ENCODE results near the gene FYB1. TPM values are rescaled to one million over a fixed set of nuclear protein-coding genes. Genes with fewer than 3 reads are reported as not detected.
A peak's percentile ranks its signal among the peaks of the same experiment; 100 is the strongest.

FYB1 gene
- total and polyA plus RNA-seq, 11 donors: 0.82 to 67.2 (median 2.8) TPM

DNA sequence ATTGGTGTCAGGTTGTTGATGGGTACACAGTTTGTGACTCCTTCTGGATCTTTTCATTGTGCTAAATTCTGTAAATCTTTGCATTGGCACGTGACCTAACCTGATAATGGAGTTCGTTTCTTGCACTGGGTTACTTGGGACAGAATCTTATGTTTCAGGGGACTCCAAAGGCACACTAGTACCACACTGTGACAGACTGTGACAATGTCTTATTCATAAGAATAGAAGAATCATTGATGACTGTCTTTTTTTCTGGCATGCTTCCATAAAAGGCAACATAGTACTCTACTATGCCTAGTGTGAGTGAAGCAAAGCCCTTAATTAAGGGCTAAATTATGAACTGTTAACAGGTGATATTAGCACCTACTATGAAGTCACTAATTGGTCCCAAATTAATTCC, 109.8 kb downstream of the FYB1 start:
- H3K27me3 ChIP-seq: no peaks in the 10 kb centered on the region
- no peak for TF ChIP-seq POLR2A (IDR thresholded peaks at IDR 0.05)
- no peak for ATAC-seq
- no peaks in the 10 kb centered on the region for H3K4me1 ChIP-seq
- 71 to 78% (median 77%) methylated on average over 2 of the region's 2 CpGs for WGBS, 4 donors
- no peak for DNase-seq
- H3K9me3 ChIP-seq: no peaks in the 10 kb centered on the region
- H3K36me3 ChIP-seq: peaks cover 0 to 80% (median 0%) of the 10 kb centered on the region in 9 donors
- no peak overlapping the region for H3K4me3 ChIP-seq
- intact Hi-C loops (cut with DNase I): no loop called here
- no peak overlapping the region for H3K27ac ChIP-seq

DNA sequence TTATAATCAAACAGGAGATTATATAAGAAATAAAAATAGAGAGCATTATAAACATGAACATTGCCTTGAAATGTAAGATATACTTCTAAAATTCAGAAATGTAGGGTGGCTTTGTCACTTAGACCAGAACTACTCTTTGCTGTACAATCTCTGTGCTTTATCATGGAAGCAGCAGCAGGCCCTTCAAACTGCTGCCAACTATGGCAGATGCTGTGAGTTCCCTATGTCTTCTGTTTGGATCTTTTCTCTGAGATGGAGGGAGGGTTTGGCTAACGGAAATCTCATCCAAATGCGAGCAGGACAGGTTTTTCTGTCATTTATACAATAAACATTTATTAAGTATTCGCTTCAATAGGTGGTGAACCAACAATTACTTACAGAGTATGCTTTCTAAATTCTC, 110.4 kb downstream of the FYB1 start:
- Histone ChIP-seq H3K4me1 (no peaks in the 10 kb centered on the region), H3K9me3 (no peaks in the 10 kb centered on the region), H3K36me3 (peaks cover 0 to 80% (median 0%) of the 10 kb centered on the region in 9 donors), H3K4me3 (no peak overlapping the region), H3K27ac (no peak overlapping the region), H3K27me3 (no peaks in the 10 kb centered on the region)
- no peak for ATAC-seq
- no peak for DNase-seq
- 60 to 74% (median 65%) methylated on average over 3 of the region's 3 CpGs for WGBS, 4 donors
- TF ChIP-seq POLR2A (IDR thresholded peaks at IDR 0.05): no peak
- TF ChIP-seq, protein P1, sequence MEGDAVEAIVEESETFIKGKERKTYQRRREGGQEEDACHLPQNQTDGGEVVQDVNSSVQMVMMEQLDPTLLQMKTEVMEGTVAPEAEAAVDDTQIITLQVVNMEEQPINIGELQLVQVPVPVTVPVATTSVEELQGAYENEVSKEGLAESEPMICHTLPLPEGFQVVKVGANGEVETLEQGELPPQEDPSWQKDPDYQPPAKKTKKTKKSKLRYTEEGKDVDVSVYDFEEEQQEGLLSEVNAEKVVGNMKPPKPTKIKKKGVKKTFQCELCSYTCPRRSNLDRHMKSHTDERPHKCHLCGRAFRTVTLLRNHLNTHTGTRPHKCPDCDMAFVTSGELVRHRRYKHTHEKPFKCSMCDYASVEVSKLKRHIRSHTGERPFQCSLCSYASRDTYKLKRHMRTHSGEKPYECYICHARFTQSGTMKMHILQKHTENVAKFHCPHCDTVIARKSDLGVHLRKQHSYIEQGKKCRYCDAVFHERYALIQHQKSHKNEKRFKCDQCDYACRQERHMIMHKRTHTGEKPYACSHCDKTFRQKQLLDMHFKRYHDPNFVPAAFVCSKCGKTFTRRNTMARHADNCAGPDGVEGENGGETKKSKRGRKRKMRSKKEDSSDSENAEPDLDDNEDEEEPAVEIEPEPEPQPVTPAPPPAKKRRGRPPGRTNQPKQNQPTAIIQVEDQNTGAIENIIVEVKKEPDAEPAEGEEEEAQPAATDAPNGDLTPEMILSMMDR (IDR thresholded peaks at IDR 0.05): no peak
- intact Hi-C loops (cut with DNase I): no loop called here

DNA sequence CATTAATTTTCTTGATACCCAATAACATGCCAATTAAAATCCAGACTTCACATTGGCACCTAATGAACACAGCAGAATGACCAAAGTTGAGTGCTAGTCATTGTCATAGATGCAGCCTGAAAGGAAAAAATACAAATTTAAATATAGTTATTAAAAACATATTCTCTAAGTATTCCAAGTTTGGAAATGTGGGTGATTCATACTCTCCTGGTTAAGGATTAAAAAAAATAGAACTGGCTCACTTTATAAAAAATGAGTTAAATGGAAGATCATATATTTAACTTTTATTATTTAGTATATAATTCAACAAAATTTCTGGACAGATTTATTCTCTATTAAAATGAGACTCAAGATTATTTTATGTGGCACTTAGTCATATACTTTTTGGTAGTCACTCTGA, 112.0 kb downstream of the FYB1 start:
- DNase-seq (no peak), ATAC-seq (no peak)
- no peak for TF ChIP-seq POLR2A (IDR thresholded peaks at IDR 0.05)
- H3K27me3 ChIP-seq: no peaks in the 10 kb centered on the region
- H3K9me3 ChIP-seq: no peaks in the 10 kb centered on the region
- H3K27ac ChIP-seq: no peak overlapping the region
- no peak overlapping the region for H3K4me3 ChIP-seq
- no peaks in the 10 kb centered on the region for H3K4me1 ChIP-seq
- intact Hi-C loops (cut with DNase I): no loop called here
- peaks cover 0 to 73% (median 0%) of the 10 kb centered on the region in 9 donors for H3K36me3 ChIP-seq

DNA sequence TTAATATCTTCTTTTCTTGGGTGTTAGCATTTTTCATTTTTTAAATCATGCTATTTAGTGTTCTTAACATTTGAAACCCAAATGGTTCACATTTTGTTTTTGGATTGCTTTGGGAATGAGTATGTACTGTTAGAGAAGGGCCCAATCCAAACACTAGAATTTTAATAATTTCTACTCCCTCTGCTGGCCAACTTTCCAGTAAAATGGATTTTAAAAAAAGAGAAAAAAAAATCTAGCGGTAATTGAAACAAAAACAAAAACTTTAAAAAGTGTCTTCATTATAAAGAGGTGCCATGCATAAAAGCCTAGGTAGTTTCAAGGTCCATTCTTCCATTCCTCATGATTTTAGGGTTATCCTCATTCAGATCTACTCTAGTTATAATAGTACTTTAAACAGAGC, 113.0 kb downstream of the FYB1 start:
- Histone ChIP-seq H3K27ac (no peak overlapping the region), H3K4me1 (no peaks in the 10 kb centered on the region), H3K36me3 (peaks cover 0 to 65% (median 0%) of the 10 kb centered on the region in 9 donors), H3K27me3 (no peaks in the 10 kb centered on the region), H3K9me3 (no peaks in the 10 kb centered on the region), H3K4me3 (no peak overlapping the region)
- WGBS, 4 donors: 55 to 70% (median 61%) methylated on average over 1 of the region's 1 CpG
- TF ChIP-seq POLR2A (IDR thresholded peaks at IDR 0.05): no peak
- TF ChIP-seq, protein P1 (IDR thresholded peaks at IDR 0.05): peak in 2 of 12 donors; percentile 23 to 37
- DNase-seq (no peak), ATAC-seq (no peak)
- intact Hi-C loops (cut with DNase I): no loop called here

DNA sequence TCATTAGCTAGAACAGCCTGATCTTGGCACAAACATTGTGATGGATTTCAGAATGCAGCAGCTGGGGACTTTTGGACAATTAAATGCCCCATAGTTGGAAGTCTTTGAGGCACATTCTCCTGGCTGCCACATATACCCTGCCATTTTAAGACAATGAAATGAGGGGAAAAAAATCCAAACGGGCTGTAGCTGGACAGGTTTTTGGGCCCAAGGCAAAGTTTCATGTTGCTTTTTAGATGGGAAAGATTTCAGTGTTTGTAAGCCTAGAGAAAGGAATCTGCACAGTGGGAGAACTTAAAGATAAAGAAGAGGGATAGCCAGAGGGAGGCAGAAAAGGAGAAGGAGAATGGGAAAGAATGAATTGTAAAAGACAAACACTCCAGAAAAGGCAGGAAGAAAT, 115.1 kb downstream of the FYB1 start:
- DNase-seq: no peak
- no peak for TF ChIP-seq POLR2A (IDR thresholded peaks at IDR 0.05)
- TF ChIP-seq, protein P1 (IDR thresholded peaks at IDR 0.05): no peak
- H3K27me3 ChIP-seq: no peaks in the 10 kb centered on the region
- WGBS, 4 donors: 66 to 81% (median 72%) methylated on average over 1 of the region's 1 CpG
- peaks cover 0 to 47% (median 0%) of the 10 kb centered on the region in 9 donors for H3K36me3 ChIP-seq
- H3K4me3 ChIP-seq: no peak overlapping the region
- no peak for ATAC-seq
- H3K27ac ChIP-seq: no peak overlapping the region
- peaks cover 0 to 4% (median 0%) of the 10 kb centered on the region in 12 donors for H3K4me1 ChIP-seq
- H3K9me3 ChIP-seq: no peaks in the 10 kb centered on the region
- intact Hi-C loops (cut with DNase I): no loop called here

Data from heart left ventricle (tissue), 16 donors.